ENCODE measurements around the gene FICD. TPM values are rescaled to one million over a fixed set of nuclear protein-coding genes. Genes with fewer than 3 reads are reported as not detected.
A peak's percentile ranks its signal among the peaks of the same experiment; 100 is the strongest.

FICD gene
- total RNA-seq, 1 experiment from 2014 or later = 2.9 TPM

- no peak overlapping the region for H3K27ac ChIP-seq
- H3K4me1 ChIP-seq = peaks cover 4% of the 10 kb centered on the region; the same call in 1 of the 2 replicates
- no peak overlapping the region for H3K4me3 ChIP-seq
- peaks cover 26% of the 10 kb centered on the region for H3K36me3 ChIP-seq
- H3K9me3 ChIP-seq (replicated peaks) = no peaks in the 10 kb centered on the region
- H3K27me3 ChIP-seq = no peaks in the 10 kb centered on the region
- DNase-seq = peak in 1 of 2 experiments; percentile 21
Measured at GRCh38 chr12:108516511-108517275, 1.6 kb downstream of the FICD start.

GRCh38 chr12:108517288-108518100, 2.4 kb downstream of the FICD start:
- Histone ChIP-seq H3K27ac (no peak overlapping the region), H3K9me3 (replicated peaks) (no peaks in the 10 kb centered on the region), H3K4me3 (no peak overlapping the region), H3K27me3 (no peaks in the 10 kb centered on the region), H3K4me1 (0 out of 2 replicates have a peak, but pooled peaks cover 2% of the 10 kb centered on the region), H3K36me3 (peaks cover 34% of the 10 kb centered on the region)
- no peak for DNase-seq

- Histone ChIP-seq H3K27me3 (no peaks in the 10 kb centered on the region), H3K9me3 (replicated peaks) (no peaks in the 10 kb centered on the region), H3K4me1 (0 out of 2 replicates have a peak, but pooled peaks cover 2% of the 10 kb centered on the region), H3K27ac (no peak overlapping the region), H3K36me3 (peaks cover 42% of the 10 kb centered on the region), H3K4me3 (no peak overlapping the region)
- DNase-seq = no peak
Measured at GRCh38 chr12:108518101-108518715, 3.1 kb downstream of the FICD start.

GRCh38 chr12:108518716-108519496, 3.8 kb downstream of the FICD start:
- Histone ChIP-seq H3K9me3 (replicated peaks) (no peaks in the 10 kb centered on the region), H3K27ac (no peak overlapping the region), H3K36me3 (peaks cover 47% of the 10 kb centered on the region), H3K27me3 (no peaks in the 10 kb centered on the region), H3K4me3 (no peak overlapping the region), H3K4me1 (0 out of 2 replicates have a peak, but pooled peaks cover 2% of the 10 kb centered on the region)
- no peak for DNase-seq

GRCh38 chr12:108519558-108519957, 4.5 kb downstream of the FICD start:
- Histone ChIP-seq H3K27ac (no peak overlapping the region), H3K9me3 (replicated peaks) (no peaks in the 10 kb centered on the region), H3K4me3 (no peak overlapping the region), H3K4me1 (0 out of 2 replicates have a peak, but pooled peaks cover 2% of the 10 kb centered on the region), H3K27me3 (no peaks in the 10 kb centered on the region), H3K36me3 (peaks cover 52% of the 10 kb centered on the region)
- no peak for DNase-seq

GRCh38 chr12:108523365-108523764, 8.3 kb downstream of the FICD start:
- H3K36me3 ChIP-seq = peaks cover 79% of the 10 kb centered on the region
- H3K27ac ChIP-seq = no peak overlapping the region
- H3K4me3 ChIP-seq = no peak overlapping the region
- H3K4me1 ChIP-seq = no peaks in the 10 kb centered on the region
- DNase-seq = no peak
- H3K9me3 ChIP-seq (replicated peaks) = no peaks in the 10 kb centered on the region
- no peaks in the 10 kb centered on the region for H3K27me3 ChIP-seq

GRCh38 chr12:108525681-108526080, 10.6 kb downstream of the FICD start:
- no peaks in the 10 kb centered on the region for H3K27me3 ChIP-seq
- no peak overlapping the region for H3K4me3 ChIP-seq
- H3K36me3 ChIP-seq = peaks cover 81% of the 10 kb centered on the region
- H3K4me1 ChIP-seq = no peaks in the 10 kb centered on the region
- no peaks in the 10 kb centered on the region for H3K9me3 ChIP-seq (replicated peaks)
- H3K27ac ChIP-seq = no peak overlapping the region
- no peak for DNase-seq

GRCh38 chr12:108526482-108527165, 11.5 kb downstream of the FICD start:
- no peak for DNase-seq
- no peak overlapping the region for H3K27ac ChIP-seq
- no peaks in the 10 kb centered on the region for H3K9me3 ChIP-seq (replicated peaks)
- H3K4me3 ChIP-seq = no peak overlapping the region
- H3K27me3 ChIP-seq = no peaks in the 10 kb centered on the region
- H3K4me1 ChIP-seq = no peaks in the 10 kb centered on the region
- H3K36me3 ChIP-seq = peaks cover 81% of the 10 kb centered on the region

GRCh38 chr12:108527166-108527496, 12.1 kb downstream of the FICD start:
- H3K4me1 ChIP-seq = no peaks in the 10 kb centered on the region; the same call in 1 of the 2 replicates
- no peak overlapping the region for H3K27ac ChIP-seq
- H3K9me3 ChIP-seq (replicated peaks) = no peaks in the 10 kb centered on the region
- H3K27me3 ChIP-seq = no peaks in the 10 kb centered on the region
- no peak overlapping the region for H3K4me3 ChIP-seq
- DNase-seq = no peak
- peaks cover 81% of the 10 kb centered on the region for H3K36me3 ChIP-seq

- peaks cover 80% of the 10 kb centered on the region for H3K36me3 ChIP-seq
- no peak for DNase-seq
- no peaks in the 10 kb centered on the region for H3K9me3 ChIP-seq (replicated peaks)
- no peaks in the 10 kb centered on the region for H3K27me3 ChIP-seq
- no peaks in the 10 kb centered on the region; the same call in 1 of the 2 replicates for H3K4me1 ChIP-seq
- H3K4me3 ChIP-seq = no peak overlapping the region
- no peak overlapping the region for H3K27ac ChIP-seq
Measured at GRCh38 chr12:108530161-108530560, 15.1 kb downstream of the FICD start.

GRCh38 chr12:108531929-108532848, 17.1 kb downstream of the FICD start:
- H3K36me3 ChIP-seq = peaks cover 83% of the 10 kb centered on the region
- H3K4me1 ChIP-seq = no peaks in the 10 kb centered on the region; the same call in 1 of the 2 replicates
- H3K27ac ChIP-seq = no peak overlapping the region
- no peak overlapping the region for H3K4me3 ChIP-seq
- DNase-seq = peak in 1 of 2 experiments; percentile 47
- H3K9me3 ChIP-seq (replicated peaks) = no peaks in the 10 kb centered on the region
- H3K27me3 ChIP-seq = no peaks in the 10 kb centered on the region

GRCh38 chr12:108538146-108538545, 23.1 kb downstream of the FICD start:
- DNase-seq = no peak
- peaks cover 56% of the 10 kb centered on the region for H3K36me3 ChIP-seq

GRCh38 chr12:108538616-108539195, 23.6 kb downstream of the FICD start:
- DNase-seq = no peak
- Histone ChIP-seq H3K27ac (no peak overlapping the region), H3K9me3 (replicated peaks) (no peaks in the 10 kb centered on the region), H3K4me1 (no peaks in the 10 kb centered on the region), H3K27me3 (no peaks in the 10 kb centered on the region), H3K36me3 (peaks cover 61% of the 10 kb centered on the region), H3K4me3 (no peak overlapping the region)

More at GRCh38 chr12:108538146-108538545, 23.1 kb downstream of the FICD start:
- H3K9me3 ChIP-seq (replicated peaks) = no peaks in the 10 kb centered on the region
- no peak overlapping the region for H3K4me3 ChIP-seq
- no peak overlapping the region for H3K27ac ChIP-seq
- no peaks in the 10 kb centered on the region for H3K4me1 ChIP-seq
- H3K27me3 ChIP-seq = no peaks in the 10 kb centered on the region
